Measurements from ENCODE around the gene WDR27.

- TF ChIP-seq CTCF (conservative IDR thresholded peaks at IDR 0.05; ENCODE audit: low read length), result no peak
- TF ChIP-seq EZH2phosphoT487 (IDR thresholded peaks at IDR 0.05; ENCODE audit: borderline replicate concordance), result no peak
Measured at GRCh38 chr6:169490830-169491229, 211.0 kb downstream of the WDR27 start.

Measured in Loucy (cell line).